Adrenal gland (tissue), 5 donors: ENCODE results near the gene METAP2.

Experiments
- POLR2A ChIP-seq, 2 donors: fragments of 450-650 bp; IDR thresholded peaks; one replicate each; pipeline ENCODE4 v1.6.1; 2017; ENCODE audit warnings: antibody characterized with exemption in 2 of 2, mild to moderate bottlenecking in 2 of 2, moderate library complexity in 1 of 2
- TF ChIP-seq, protein P1 (sequence below), 6 experiments: fragments of 450-650 bp in 4 of 6; fragments of 200-600 bp in 2 of 6; sonication (generic) in 1 of 6; IDR thresholded peaks; 1 replicate in 5 of 6; 2 replicates in 1 of 6; pipeline versions ENCODE4 v1.5.1 to v1.8.0; 2016 to 2021; ENCODE audit warnings: antibody characterized with exemption in 6 of 6, mild to moderate bottlenecking in 2 of 6, moderate library complexity in 1 of 6
- donor health status: DM: no; HTN: no; CAD: no.

DNA sequence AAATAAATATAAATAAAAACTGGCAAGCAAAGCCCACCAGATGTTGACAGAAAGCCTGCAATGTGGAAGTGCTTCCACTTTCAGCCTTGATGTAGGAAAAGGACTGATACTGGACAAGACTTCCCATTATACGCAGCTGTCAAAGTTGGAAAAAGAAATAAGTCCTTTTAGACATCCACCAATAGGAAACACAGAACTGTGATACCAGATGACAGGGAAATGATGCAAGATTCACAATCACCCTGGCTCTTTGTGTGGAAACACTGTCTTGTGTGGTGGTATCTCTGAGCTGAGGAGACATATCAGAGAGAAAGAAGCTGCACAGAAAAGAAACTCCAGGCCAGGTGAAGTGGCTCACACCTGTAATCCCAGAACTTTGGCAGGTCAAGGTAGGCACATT lies 13.8 kb upstream of the METAP2 start:
- TF ChIP-seq, protein P1, sequence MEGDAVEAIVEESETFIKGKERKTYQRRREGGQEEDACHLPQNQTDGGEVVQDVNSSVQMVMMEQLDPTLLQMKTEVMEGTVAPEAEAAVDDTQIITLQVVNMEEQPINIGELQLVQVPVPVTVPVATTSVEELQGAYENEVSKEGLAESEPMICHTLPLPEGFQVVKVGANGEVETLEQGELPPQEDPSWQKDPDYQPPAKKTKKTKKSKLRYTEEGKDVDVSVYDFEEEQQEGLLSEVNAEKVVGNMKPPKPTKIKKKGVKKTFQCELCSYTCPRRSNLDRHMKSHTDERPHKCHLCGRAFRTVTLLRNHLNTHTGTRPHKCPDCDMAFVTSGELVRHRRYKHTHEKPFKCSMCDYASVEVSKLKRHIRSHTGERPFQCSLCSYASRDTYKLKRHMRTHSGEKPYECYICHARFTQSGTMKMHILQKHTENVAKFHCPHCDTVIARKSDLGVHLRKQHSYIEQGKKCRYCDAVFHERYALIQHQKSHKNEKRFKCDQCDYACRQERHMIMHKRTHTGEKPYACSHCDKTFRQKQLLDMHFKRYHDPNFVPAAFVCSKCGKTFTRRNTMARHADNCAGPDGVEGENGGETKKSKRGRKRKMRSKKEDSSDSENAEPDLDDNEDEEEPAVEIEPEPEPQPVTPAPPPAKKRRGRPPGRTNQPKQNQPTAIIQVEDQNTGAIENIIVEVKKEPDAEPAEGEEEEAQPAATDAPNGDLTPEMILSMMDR (IDR thresholded peaks at IDR 0.05): no peak
- TF ChIP-seq POLR2A (IDR thresholded peaks at IDR 0.05): no peak
